ENCODE data around the gene APOBEC3C.
"Not testable (repeated sequence)": the region's sequence is repeated elsewhere in the genome, so short reads cannot be mapped to it uniquely, and the experiment has no call there.

APOBEC3C gene

GRCh38 chr22:39013942-39014722 lies at the start of gene APOBEC3C:
TSS of gene APOBEC3C (plus strand) at chr22:39014257. CDS start at chr22:39014363, 106 bp downstream.
- no peak for DNase-seq (ENCODE audit: low spot score)

GRCh38 chr22:38964306-38964705 lies 49.8 kb upstream of the APOBEC3C start:
- DNase-seq (ENCODE audit: low spot score): no peak

- no peak for DNase-seq (ENCODE audit: low spot score)
Observed at GRCh38 chr22:38964989-38965388, 49.1 kb upstream of the APOBEC3C start.

GRCh38 chr22:38965614-38966379 lies 48.3 kb upstream of the APOBEC3C start:
- DNase-seq (ENCODE audit: low spot score): no peak

GRCh38 chr22:38966380-38966702 lies 47.7 kb upstream of the APOBEC3C start:
- no peak for DNase-seq (ENCODE audit: low spot score)

- DNase-seq (ENCODE audit: low spot score): no peak
Observed at GRCh38 chr22:38966942-38967341, 47.1 kb upstream of the APOBEC3C start.

- no peak for DNase-seq (ENCODE audit: low spot score)
Observed at GRCh38 chr22:38967451-38968450, 46.3 kb upstream of the APOBEC3C start.

GRCh38 chr22:38968801-38969200 lies 45.3 kb upstream of the APOBEC3C start:
- DNase-seq (ENCODE audit: low spot score): no peak

- DNase-seq (ENCODE audit: low spot score): no peak
Observed at GRCh38 chr22:38970551-38970950, 43.5 kb upstream of the APOBEC3C start.

GRCh38 chr22:38971202-38971601 lies 42.9 kb upstream of the APOBEC3C start:
- DNase-seq (ENCODE audit: low spot score): no peak

GRCh38 chr22:38971791-38972190 lies 42.3 kb upstream of the APOBEC3C start:
- no peak for DNase-seq (ENCODE audit: low spot score)

GRCh38 chr22:38972558-38972957 lies 41.5 kb upstream of the APOBEC3C start:
- no peak for DNase-seq (ENCODE audit: low spot score)

- DNase-seq (ENCODE audit: low spot score): no peak
Observed at GRCh38 chr22:38973289-38974169, 40.5 kb upstream of the APOBEC3C start.

GRCh38 chr22:38974170-38974825 lies 39.8 kb upstream of the APOBEC3C start:
- DNase-seq (ENCODE audit: low spot score): no peak

- DNase-seq (ENCODE audit: low spot score): no peak
Observed at GRCh38 chr22:38974826-38975175, 39.3 kb upstream of the APOBEC3C start.

- not testable (repeated sequence) for DNase-seq (ENCODE audit: low spot score)
Observed at GRCh38 chr22:38977289-38977688, 36.8 kb upstream of the APOBEC3C start.

GRCh38 chr22:38980587-38980986 lies 33.5 kb upstream of the APOBEC3C start:
- not testable (repeated sequence) for DNase-seq (ENCODE audit: low spot score)

GRCh38 chr22:38981005-38981991 lies 32.8 kb upstream of the APOBEC3C start:
- no peak for DNase-seq (ENCODE audit: low spot score)

Measured in HuH-7.5 (cell line).